ENCODE results near the gene LARP4B. TPM values are rescaled to one million over a fixed set of nuclear protein-coding genes. Genes with fewer than 3 reads are reported as not detected.

LARP4B gene
- total RNA-seq, 1 donor from 2014 or later = 101 TPM

DNA sequence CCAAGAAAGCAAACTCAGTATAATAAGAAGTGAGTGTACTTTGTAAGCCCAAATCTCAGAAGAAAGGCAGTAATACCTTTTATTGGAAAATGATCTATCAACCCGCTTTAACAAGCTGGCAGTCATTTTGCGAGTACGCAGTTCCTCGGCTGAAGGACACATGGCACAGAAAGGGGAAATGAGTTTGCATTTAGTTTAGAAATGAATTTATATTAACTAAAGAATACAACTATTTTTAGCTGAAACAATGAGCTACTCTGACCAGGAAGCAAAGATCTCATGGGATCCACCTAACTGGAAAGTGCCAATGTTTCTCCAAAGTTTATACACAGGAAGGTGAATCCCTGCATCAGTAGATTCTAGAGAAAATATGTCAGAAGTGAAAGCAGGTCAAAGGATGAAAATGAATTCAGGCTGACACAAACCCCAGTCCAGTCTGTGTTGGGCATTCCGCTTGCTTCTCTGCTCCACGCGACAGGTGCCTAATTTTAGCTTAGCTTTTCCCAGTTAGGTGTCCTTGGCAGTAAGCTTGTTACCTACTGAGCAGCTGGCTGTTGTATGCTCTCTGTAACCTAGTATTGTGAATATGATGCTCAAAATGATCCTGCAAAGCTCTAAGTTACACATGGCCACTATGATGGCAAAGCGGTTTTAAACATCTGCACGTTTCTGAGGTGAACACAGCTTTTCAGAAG is 112.8 kb downstream of the LARP4B start:
- H3K4me2 ChIP-seq (ENCODE audit: low read length) = no peak overlapping the region
- no peaks in the 10 kb centered on the region for H3K27me3 ChIP-seq (ENCODE audit: insufficient read depth, low read length)
- peak overlapping the region; percentile 62 for H3K27ac ChIP-seq (ENCODE audit: low read depth, low read length)
- H3K4me1 Mint-ChIP-seq (ENCODE audit: low read depth, unreplicated experiment) = peaks cover 38% of the 10 kb centered on the region
- peaks cover 50% of the 10 kb centered on the region for H3K36me3 Mint-ChIP-seq (ENCODE audit: low read depth, unreplicated experiment)
- peak overlapping the region; percentile 34 for H3K27ac Mint-ChIP-seq (ENCODE audit: unreplicated experiment)
- TF ChIP-seq, protein P1, sequence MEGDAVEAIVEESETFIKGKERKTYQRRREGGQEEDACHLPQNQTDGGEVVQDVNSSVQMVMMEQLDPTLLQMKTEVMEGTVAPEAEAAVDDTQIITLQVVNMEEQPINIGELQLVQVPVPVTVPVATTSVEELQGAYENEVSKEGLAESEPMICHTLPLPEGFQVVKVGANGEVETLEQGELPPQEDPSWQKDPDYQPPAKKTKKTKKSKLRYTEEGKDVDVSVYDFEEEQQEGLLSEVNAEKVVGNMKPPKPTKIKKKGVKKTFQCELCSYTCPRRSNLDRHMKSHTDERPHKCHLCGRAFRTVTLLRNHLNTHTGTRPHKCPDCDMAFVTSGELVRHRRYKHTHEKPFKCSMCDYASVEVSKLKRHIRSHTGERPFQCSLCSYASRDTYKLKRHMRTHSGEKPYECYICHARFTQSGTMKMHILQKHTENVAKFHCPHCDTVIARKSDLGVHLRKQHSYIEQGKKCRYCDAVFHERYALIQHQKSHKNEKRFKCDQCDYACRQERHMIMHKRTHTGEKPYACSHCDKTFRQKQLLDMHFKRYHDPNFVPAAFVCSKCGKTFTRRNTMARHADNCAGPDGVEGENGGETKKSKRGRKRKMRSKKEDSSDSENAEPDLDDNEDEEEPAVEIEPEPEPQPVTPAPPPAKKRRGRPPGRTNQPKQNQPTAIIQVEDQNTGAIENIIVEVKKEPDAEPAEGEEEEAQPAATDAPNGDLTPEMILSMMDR (IDR thresholded peaks at IDR 0.05; ENCODE audit: insufficient read depth, low read depth, low read length) = no peak
- no peak for TF ChIP-seq EZH2 (IDR thresholded peaks at IDR 0.05; ENCODE audit: insufficient read depth, low read length)
- H4K20me1 ChIP-seq (ENCODE audit: insufficient read depth, low read length) = peaks cover 73% of the 10 kb centered on the region
- peaks cover 6% of the 10 kb centered on the region for H3K79me2 ChIP-seq (ENCODE audit: insufficient read depth, low read length)
- H3K9me3 Mint-ChIP-seq (ENCODE audit: unreplicated experiment) = no peaks in the 10 kb centered on the region
- H3K9me3 ChIP-seq (ENCODE audit: insufficient read depth, low read depth, low read length) = no peaks in the 10 kb centered on the region
- no peak for FAIRE-seq
- H3K4me1 ChIP-seq (ENCODE audit: insufficient read depth, low read length) = peaks cover 23% of the 10 kb centered on the region
- H2AFZ ChIP-seq (ENCODE audit: low read depth, low read length) = no peak overlapping the region
- H3K4me3 Mint-ChIP-seq (ENCODE audit: unreplicated experiment) = no peak overlapping the region
- H3K27me3 Mint-ChIP-seq (ENCODE audit: low read depth, unreplicated experiment) = no peaks in the 10 kb centered on the region
- H3K4me3 ChIP-seq (ENCODE audit: insufficient read depth, low read depth, low read length) = no peak overlapping the region
- H3K36me3 ChIP-seq (ENCODE audit: insufficient read depth, low read length) = peaks cover 56% of the 10 kb centered on the region
- H3K9ac ChIP-seq (ENCODE audit: low read length) = peak overlapping the region; percentile 16
- DNase-seq (ENCODE audit: low read depth) = no peak

DNA sequence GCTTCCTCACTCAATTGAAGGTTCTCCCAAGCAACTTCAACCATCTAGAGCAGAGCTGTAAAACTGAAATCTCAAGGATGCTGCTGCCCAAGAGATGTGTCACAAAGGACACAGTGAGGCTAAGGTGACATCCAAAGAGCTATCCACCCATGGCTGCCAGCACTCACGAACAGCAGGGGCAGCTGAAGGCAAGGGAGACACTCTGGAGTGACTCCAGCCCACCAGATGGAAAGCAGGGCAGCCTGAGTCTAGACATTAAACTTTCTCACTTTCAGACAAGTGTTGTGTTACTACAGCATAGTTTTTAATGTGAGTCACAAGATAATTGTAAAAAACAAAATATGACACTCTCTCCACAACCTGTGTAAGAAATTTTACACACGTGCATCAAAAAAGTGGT is 113.5 kb downstream of the LARP4B start:
- Histone ChIP-seq H3K36me3 (ENCODE audit: insufficient read depth, low read length) (peaks cover 56% of the 10 kb centered on the region), H4K20me1 (ENCODE audit: insufficient read depth, low read length) (peaks cover 67% of the 10 kb centered on the region), H3K27me3 (ENCODE audit: insufficient read depth, low read length) (no peaks in the 10 kb centered on the region), H3K79me2 (ENCODE audit: insufficient read depth, low read length) (peaks cover 6% of the 10 kb centered on the region), H3K4me3 (ENCODE audit: insufficient read depth, low read depth, low read length) (no peak overlapping the region), H3K9me3 (ENCODE audit: insufficient read depth, low read depth, low read length) (no peaks in the 10 kb centered on the region), H2AFZ (ENCODE audit: low read depth, low read length) (no peak overlapping the region), H3K27ac (ENCODE audit: low read depth, low read length) (peak overlapping the region; percentile 36), H3K4me2 (ENCODE audit: low read length) (no peak overlapping the region), H3K9ac (ENCODE audit: low read length) (no peak overlapping the region), H3K4me1 (ENCODE audit: insufficient read depth, low read length) (peaks cover 23% of the 10 kb centered on the region)
- no peaks in the 10 kb centered on the region for H3K9me3 Mint-ChIP-seq (ENCODE audit: unreplicated experiment)
- H3K27me3 Mint-ChIP-seq (ENCODE audit: low read depth, unreplicated experiment) = no peaks in the 10 kb centered on the region
- no peak for TF ChIP-seq EZH2 (IDR thresholded peaks at IDR 0.05; ENCODE audit: insufficient read depth, low read length)
- TF ChIP-seq, protein P1 (IDR thresholded peaks at IDR 0.05; ENCODE audit: insufficient read depth, low read depth, low read length) = no peak
- FAIRE-seq (no peak), DNase-seq (ENCODE audit: low read depth) (peak; percentile 32)
- H3K27ac Mint-ChIP-seq (ENCODE audit: unreplicated experiment) = peak overlapping the region; percentile 80
- H3K36me3 Mint-ChIP-seq (ENCODE audit: low read depth, unreplicated experiment) = peaks cover 46% of the 10 kb centered on the region
- peaks cover 43% of the 10 kb centered on the region for H3K4me1 Mint-ChIP-seq (ENCODE audit: low read depth, unreplicated experiment)
- H3K4me3 Mint-ChIP-seq (ENCODE audit: unreplicated experiment) = no peak overlapping the region

DNA sequence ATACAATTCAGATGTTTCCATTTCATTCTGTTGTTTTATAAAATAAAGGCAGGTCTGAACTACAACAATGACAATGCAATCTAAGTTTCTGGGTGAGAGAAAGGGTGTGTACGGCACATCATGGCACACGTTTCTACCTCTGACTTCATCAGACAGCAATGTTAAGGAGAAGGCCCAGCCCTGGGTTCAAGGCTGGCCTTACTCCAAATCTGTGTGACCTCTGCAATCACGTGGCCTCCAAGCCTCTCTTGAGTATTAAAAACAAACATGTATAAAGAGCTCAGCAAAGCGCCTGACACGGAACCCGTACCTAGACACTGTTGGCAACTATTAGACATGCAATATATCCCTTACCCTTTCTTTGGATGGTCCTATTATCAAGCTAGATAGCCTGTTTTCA is 114.1 kb downstream of the LARP4B start:
- no peak overlapping the region for H3K27ac ChIP-seq (ENCODE audit: low read depth, low read length)
- H3K27me3 ChIP-seq (ENCODE audit: insufficient read depth, low read length) = no peaks in the 10 kb centered on the region
- no peak for TF ChIP-seq EZH2 (IDR thresholded peaks at IDR 0.05; ENCODE audit: insufficient read depth, low read length)
- TF ChIP-seq, protein P1 (IDR thresholded peaks at IDR 0.05; ENCODE audit: insufficient read depth, low read depth, low read length) = no peak
- H3K27me3 Mint-ChIP-seq (ENCODE audit: low read depth, unreplicated experiment) = no peaks in the 10 kb centered on the region
- no peak overlapping the region for H3K4me3 ChIP-seq (ENCODE audit: insufficient read depth, low read depth, low read length)
- H3K4me3 Mint-ChIP-seq (ENCODE audit: unreplicated experiment) = no peak overlapping the region
- H3K9me3 ChIP-seq (ENCODE audit: insufficient read depth, low read depth, low read length) = no peaks in the 10 kb centered on the region
- no peak for DNase-seq (ENCODE audit: low read depth)
- H2AFZ ChIP-seq (ENCODE audit: low read depth, low read length) = no peak overlapping the region
- H3K36me3 ChIP-seq (ENCODE audit: insufficient read depth, low read length) = peaks cover 61% of the 10 kb centered on the region
- H3K9ac ChIP-seq (ENCODE audit: low read length) = no peak overlapping the region
- peaks cover 23% of the 10 kb centered on the region for H3K4me1 ChIP-seq (ENCODE audit: insufficient read depth, low read length)
- H3K4me1 Mint-ChIP-seq (ENCODE audit: low read depth, unreplicated experiment) = peaks cover 44% of the 10 kb centered on the region
- H3K27ac Mint-ChIP-seq (ENCODE audit: unreplicated experiment) = peak overlapping the region; percentile 69
- H3K9me3 Mint-ChIP-seq (ENCODE audit: unreplicated experiment) = no peaks in the 10 kb centered on the region
- FAIRE-seq = no peak
- H4K20me1 ChIP-seq (ENCODE audit: insufficient read depth, low read length) = peaks cover 65% of the 10 kb centered on the region
- H3K36me3 Mint-ChIP-seq (ENCODE audit: low read depth, unreplicated experiment) = peaks cover 46% of the 10 kb centered on the region
- no peak overlapping the region for H3K4me2 ChIP-seq (ENCODE audit: low read length)
- peaks cover 6% of the 10 kb centered on the region for H3K79me2 ChIP-seq (ENCODE audit: insufficient read depth, low read length)

All from astrocyte (in vitro differentiated cells and primary cell).